Airway epithelial cell (primary cell): ENCODE data around the gene SIMC1. TPM values are rescaled to one million over a fixed set of nuclear protein-coding genes. Genes with fewer than 3 reads are reported as not detected.

ENCODE experiments used
- total RNA-seq: library from RNA; depleted of rRNA; stranded (reverse); fragments of >200 nt; gene quantifications from 2 replicates; pipeline ENCODE4 v1.2.3, GENCODE V29; 2015

SIMC1 gene
- total RNA-seq: 7.3 and 11.8 TPM in 2 replicates

GRCh38 chr5:176237971-176238644 lies at the start of gene SIMC1:
SIMC1 (plus strand) TSS chr5:176238424; CDS start chr5:176238509, 85 bp downstream.

GRCh38 chr5:176361437-176362232 lies 123.4 kb downstream of the SIMC1 start, which contains the start of gene KIAA1191:
KIAA1191 (minus strand) TSS chr5:176361764; CDS start chr5:176359508, 2,256 bp downstream.

GRCh38 chr5:176365351-176366231 lies 127.4 kb downstream of the SIMC1 start, which contains the start of gene ARL10:
ARL10 (plus strand) TSS chr5:176365487; CDS start chr5:176365564, 77 bp downstream.

GRCh38 chr5:176388444-176389134 lies 150.4 kb downstream of the SIMC1 start, which contains the start of the genes HIGD2A and NOP16:
HIGD2A (plus strand) TSS chr5:176388751; CDS start chr5:176388820, 69 bp downstream.
NOP16 (minus strand) TSS chr5:176388598; CDS start chr5:176388539, 59 bp downstream.

Other genes starting within 250 kb of the SIMC1 start
- 65.2 and 86.1 TPM in 2 replicates for gene KIAA1191, start 123.3 kb downstream of the SIMC1 start, total RNA-seq
- 3.2 and 5.5 TPM in 2 replicates for gene ARL10, start 127.1 kb downstream of the SIMC1 start, total RNA-seq
- 33.4 and 35.3 TPM in 2 replicates for gene NOP16, start 150.2 kb downstream of the SIMC1 start, total RNA-seq
- gene HIGD2A, start 150.3 kb downstream of the SIMC1 start, total RNA-seq: 122 and 143 TPM in 2 replicates
- gene CLTB, start 178.1 kb downstream of the SIMC1 start, total RNA-seq: 377 and 389 TPM in 2 replicates
- 25.2 and 35.5 TPM in 2 replicates for gene FAF2, start 210.0 kb downstream of the SIMC1 start, total RNA-seq